GM10266 (cell line): ENCODE measurements around the gene NBEAL1.
"Not testable (repeated sequence)": the region's sequence is repeated elsewhere in the genome, so short reads cannot be mapped to it uniquely, and the experiment has no call there.

Source experiments
- DNase-seq: peaks from one replicate; pipeline ENCODE4 v3.0.0; 2012; ENCODE audit errors: extremely low spot score
- TF ChIP-seq, protein P1 (sequence below): IDR thresholded peaks from 2 replicates; pipeline ENCODE4 v1.5.1; 2012; ENCODE audit warnings: mild to moderate bottlenecking, low read depth; ENCODE audit not compliant: control insufficient read depth, insufficient read depth; ENCODE audit errors: missing control alignments

NBEAL1 gene

DNA sequence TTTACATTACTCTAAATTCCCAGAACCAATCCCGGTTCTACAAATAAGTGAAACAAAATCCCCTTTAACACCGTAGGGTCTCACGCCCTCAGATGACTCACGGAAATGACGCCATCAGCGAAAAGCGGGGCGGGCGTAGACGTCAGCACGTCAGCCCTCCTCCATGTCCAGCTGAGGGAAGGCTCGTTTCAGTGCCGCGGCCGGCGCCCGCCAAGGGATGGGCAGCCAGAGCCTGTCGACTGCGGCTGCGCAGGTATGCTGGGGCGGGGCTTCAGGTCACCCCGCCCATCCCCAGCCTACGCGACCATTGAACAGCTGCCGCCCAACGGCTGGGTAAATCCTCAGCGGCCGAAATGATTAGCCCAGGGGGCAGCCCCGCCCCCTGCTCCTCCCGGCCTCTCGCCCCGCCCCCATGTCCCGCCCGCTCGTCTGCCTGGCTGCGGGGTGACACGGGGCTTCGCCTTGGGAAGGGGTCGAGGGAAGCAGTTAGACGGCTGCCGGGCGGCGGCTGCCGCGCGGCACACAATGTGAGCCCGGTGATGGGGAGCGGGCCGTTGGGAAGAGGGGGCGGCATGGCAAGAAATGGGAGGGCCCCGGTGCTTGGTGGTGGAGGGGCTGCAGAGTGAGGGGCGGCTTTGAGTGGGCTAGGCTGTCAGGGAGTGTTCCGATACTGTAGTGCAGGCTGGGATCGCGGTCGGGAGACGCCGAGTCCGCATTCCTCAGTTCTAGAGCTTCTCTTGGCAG lies at the start of gene NBEAL1:
NBEAL1 (plus strand) TSS at position 420 of the 744 bp plus-strand sequence. CDS start 1,510 bp downstream, outside the sequence.
- peak; percentile 90 for DNase-seq
- TF ChIP-seq, protein P1, sequence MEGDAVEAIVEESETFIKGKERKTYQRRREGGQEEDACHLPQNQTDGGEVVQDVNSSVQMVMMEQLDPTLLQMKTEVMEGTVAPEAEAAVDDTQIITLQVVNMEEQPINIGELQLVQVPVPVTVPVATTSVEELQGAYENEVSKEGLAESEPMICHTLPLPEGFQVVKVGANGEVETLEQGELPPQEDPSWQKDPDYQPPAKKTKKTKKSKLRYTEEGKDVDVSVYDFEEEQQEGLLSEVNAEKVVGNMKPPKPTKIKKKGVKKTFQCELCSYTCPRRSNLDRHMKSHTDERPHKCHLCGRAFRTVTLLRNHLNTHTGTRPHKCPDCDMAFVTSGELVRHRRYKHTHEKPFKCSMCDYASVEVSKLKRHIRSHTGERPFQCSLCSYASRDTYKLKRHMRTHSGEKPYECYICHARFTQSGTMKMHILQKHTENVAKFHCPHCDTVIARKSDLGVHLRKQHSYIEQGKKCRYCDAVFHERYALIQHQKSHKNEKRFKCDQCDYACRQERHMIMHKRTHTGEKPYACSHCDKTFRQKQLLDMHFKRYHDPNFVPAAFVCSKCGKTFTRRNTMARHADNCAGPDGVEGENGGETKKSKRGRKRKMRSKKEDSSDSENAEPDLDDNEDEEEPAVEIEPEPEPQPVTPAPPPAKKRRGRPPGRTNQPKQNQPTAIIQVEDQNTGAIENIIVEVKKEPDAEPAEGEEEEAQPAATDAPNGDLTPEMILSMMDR = no peak

DNA sequence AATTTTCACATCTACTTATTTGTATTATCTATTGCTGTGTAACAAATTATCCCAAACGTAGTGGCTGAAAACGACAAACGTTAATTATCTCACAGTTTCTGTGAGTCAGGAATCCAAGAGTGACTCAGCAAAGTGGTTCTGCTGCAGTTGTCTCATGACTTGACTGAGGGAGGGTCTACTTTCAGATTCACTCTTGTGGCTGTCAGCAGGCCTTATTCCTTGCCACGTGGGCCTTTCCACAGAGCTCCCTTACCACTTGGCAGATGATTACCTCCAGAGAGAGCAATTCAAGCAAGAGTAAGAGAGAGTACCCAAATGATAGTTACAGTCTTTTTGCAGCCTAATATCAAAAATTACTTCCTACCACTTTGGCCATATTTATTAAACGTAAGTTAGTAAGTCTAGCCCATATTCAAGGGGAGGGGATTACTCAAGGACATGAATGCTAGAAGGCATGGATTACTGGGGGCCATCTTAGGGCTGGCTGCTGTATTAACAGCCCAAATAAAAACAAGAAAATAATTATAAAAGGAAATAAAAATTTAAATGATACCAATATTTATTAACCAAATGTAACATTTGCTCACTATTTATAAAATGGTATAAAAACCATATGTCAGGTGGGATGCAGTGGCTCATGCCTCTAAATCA lies 48.7 kb upstream of the NBEAL1 start:
- DNase-seq = peak; percentile 22
- TF ChIP-seq, protein P1 = no peak

DNA sequence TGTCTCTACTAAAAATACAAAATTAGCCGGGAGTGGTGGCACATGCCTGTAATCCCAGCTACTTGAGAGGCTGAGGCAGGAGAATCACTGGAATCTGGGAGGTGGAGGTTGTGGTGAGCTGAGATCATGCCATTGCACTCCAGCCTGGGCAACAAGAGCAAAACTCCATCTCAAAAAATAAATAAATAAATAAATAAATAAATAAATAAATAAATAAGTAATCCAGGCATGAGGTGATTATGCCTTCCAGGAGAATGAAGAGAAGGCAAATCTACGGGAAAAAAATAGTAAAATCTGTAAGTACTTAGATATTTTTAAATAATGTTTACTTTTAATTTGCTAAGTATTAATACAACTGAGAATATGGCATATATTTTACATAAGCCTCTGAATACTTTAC lies 45.3 kb upstream of the NBEAL1 start:
- DNase-seq = not testable (repeated sequence)

DNA sequence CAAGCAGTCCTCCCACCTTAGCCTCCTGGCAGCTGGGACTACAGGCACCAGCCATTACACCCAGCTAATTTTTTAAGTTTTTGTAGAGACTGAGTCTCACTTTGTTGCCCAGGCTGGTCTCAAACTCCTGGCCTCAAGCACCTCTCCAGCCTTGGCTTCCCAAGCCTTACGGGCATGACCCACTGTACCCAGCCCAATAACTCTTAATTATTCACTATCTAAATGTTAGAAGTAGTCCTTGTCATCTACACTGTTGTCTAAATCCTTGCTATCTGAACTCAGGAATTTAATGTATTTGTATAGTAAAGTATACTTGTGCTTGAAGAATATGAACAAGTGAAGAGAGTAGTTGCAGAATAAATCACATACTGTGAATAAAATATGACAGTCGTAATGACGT lies 37.9 kb upstream of the NBEAL1 start:
- DNase-seq = no peak
- TF ChIP-seq, protein P1 = no peak

DNA sequence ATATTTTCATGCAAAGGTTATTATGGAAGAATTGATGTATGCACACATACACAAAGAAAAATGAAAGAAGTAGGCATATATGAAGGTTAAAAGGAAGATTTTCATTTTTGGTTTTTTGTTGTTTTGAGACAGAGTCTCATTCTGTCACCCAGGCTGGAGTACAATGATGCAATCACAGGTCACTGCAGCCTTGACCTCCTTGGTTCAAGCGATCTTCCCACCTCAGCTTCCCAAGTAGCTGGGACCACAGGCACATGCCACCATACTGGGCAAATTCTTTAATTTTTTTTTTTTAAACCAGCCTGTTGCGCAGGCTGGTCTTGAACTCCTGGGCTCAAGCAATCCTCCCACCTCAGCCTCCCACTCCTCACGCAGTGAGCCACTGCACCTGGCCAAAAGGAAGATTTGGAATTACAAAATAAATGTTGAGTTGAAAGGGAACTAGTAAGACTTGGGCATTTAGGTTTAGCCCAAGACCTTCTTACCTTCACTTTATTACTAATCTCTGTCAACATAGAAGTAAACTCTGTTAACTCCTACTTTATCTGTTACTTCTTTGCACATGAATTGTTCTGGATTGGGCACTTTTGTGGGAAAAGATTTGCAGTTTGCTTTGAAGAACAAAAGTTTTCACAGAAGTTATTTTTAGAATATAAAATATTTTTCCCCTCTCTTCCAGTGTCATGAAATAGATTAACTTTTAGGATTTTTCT lies 31.7 kb upstream of the NBEAL1 start:
- TF ChIP-seq, protein P1 = no peak
- DNase-seq = no peak

DNA sequence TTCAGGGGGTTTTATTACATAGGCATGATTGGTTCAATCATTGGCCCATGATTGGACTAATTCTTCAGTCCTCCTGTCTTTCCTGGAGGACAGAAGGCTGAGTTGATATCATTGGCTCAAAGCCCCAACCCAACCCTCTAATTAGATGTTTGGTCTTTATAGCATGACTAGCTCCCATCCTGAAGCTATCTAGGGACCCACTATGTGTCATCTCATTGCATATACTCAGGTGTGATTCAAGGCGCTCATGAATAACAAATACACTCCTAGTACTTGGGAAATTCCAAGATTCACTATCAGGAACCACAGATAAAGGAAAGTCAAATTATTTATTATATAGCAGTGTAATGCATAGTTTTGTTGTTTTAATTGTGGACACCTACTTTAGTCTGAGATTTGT lies 24.9 kb upstream of the NBEAL1 start:
- TF ChIP-seq, protein P1 = no peak
- DNase-seq = no peak

DNA sequence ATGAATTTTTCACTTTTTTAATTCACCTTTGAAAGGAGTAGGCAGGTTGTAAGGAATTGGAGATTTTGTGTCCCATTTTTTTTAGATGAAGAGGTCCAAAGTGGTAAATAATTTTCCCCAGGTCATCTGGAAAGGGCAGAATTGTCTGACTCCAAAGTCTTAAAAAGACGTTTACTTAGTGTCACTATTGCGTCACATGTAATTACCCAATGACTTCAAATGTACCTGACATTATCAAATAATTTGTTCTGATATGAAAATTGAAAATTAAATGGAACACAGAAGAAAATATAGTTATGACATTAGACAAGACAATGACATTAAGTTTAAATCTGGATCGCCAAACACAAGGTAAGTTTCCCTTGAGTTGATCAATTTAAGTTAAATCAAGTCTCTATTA lies 24.2 kb upstream of the NBEAL1 start:
- TF ChIP-seq, protein P1 = no peak
- DNase-seq = no peak

DNA sequence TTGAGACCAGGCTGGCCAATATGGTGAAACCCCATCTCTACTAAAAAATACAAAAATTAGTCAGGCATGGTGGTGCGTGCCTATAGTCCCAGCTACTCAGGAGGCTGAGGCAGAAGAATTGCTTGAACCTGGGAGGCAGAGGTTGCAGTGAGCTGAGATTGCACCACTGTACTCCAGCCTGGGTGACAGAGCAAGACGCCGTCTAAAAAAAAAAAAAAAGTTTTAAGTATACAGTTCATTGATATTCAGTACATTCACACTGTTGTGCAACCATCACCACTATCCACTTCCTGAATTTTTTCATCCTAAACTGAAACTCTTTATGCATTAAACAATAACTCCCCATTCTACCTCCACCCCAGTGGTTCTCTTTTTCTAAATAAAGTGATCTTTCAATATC lies 17.6 kb upstream of the NBEAL1 start:
- DNase-seq = not testable (repeated sequence)
